NCI-H524 treated with DMSO at 0.1 percent for 48 hours (cell line): ENCODE results near the gene DPYD.

ENCODE experiments used
- DNase-seq: peaks from one replicate; lab custom pipeline; 2025; lab: John Stamatoyannopoulos, UW

The DPYD gene

GRCh38 chr1:97202481-97203380 is 718.1 kb downstream of the DPYD start:
- no peak for DNase-seq

GRCh38 chr1:97201641-97202040 is 719.2 kb downstream of the DPYD start:
- no peak for DNase-seq

GRCh38 chr1:97200595-97200994 is 720.2 kb downstream of the DPYD start:
- DNase-seq, result no peak

GRCh38 chr1:97196825-97197516 is 723.9 kb downstream of the DPYD start:
- DNase-seq, result no peak

- no peak for DNase-seq
Measured at GRCh38 chr1:97192872-97193572, 727.8 kb downstream of the DPYD start.

GRCh38 chr1:97190326-97190725 is 730.5 kb downstream of the DPYD start:
- no peak for DNase-seq

- no peak for DNase-seq
Measured at GRCh38 chr1:97186381-97186780, 734.5 kb downstream of the DPYD start.

- no peak for DNase-seq
Measured at GRCh38 chr1:97174039-97174704, 746.7 kb downstream of the DPYD start.

- no peak for DNase-seq
Measured at GRCh38 chr1:97170300-97170699, 750.5 kb downstream of the DPYD start.

- no peak for DNase-seq
Measured at GRCh38 chr1:97168056-97168455, 752.8 kb downstream of the DPYD start.

- no peak for DNase-seq
Measured at GRCh38 chr1:97167246-97167645, 753.6 kb downstream of the DPYD start.

- DNase-seq, result no peak
Measured at GRCh38 chr1:97166626-97167025, 754.2 kb downstream of the DPYD start.

GRCh38 chr1:97164276-97164639 is 756.6 kb downstream of the DPYD start:
- no peak for DNase-seq

- DNase-seq, result no peak
Measured at GRCh38 chr1:97163591-97164275, 757.1 kb downstream of the DPYD start.

- no peak for DNase-seq
Measured at GRCh38 chr1:97160818-97161217, 760.0 kb downstream of the DPYD start.

GRCh38 chr1:97159342-97159741 is 761.5 kb downstream of the DPYD start:
- no peak for DNase-seq

- DNase-seq, result no peak
Measured at GRCh38 chr1:97158691-97159096, 762.1 kb downstream of the DPYD start.

GRCh38 chr1:97157991-97158390 is 762.8 kb downstream of the DPYD start:
- DNase-seq, result no peak

GRCh38 chr1:97151651-97152050 is 769.2 kb downstream of the DPYD start:
- no peak for DNase-seq

- DNase-seq, result no peak
Measured at GRCh38 chr1:97145321-97145956, 775.4 kb downstream of the DPYD start.

GRCh38 chr1:97144527-97144926 is 776.3 kb downstream of the DPYD start:
- no peak for DNase-seq
